CD4-positive, alpha-beta T cell treated with Interleukin-2 at 100 ng/mL for 4 hours (primary cell): ENCODE measurements around the gene POMGNT1.

Experiments
- DNase-seq: peaks from one replicate; pipeline ENCODE4 v3.0.0-alpha.2; 2020; ENCODE audit warnings: low spot score

The POMGNT1 gene

DNA sequence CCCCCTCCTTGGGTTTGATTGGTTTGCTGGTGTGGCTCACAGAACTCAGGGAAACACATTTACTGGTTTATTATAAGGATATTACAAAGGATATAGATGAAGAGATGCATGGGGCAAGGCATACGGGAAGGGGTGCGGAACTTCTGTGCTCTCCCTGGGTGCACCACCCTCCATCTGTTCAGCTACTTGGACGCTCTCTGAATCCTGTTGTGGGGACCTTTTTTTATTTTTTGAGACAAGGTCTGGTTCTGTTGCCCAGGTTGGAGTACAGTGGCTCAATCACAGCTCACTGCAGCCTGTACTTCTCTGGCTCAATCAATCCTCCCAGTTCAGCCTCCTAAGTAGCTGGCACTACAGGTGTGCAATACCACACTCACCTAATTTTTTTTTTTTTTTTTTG is 12.3 kb upstream of the POMGNT1 start:
- no peak for DNase-seq

DNA sequence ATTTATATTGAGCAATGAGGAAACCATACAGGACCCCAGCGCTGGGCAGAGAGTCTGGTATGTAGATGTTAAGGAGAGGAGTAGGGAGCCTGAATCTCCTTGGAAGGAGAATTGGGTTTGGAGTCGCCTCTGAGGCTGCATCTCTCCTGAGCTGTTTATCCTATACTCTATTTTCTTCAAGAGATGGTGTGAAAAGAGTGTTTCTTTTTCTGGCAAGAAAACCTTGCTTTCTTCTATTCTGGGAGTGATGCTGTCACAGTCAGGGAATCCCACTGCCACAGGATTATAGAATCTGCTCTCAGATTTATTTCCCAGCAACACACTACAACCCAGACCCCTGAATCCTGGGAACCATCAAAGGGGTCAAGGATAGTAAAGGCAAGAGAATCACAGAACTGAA is 8.2 kb upstream of the POMGNT1 start:
- no peak for DNase-seq

DNA sequence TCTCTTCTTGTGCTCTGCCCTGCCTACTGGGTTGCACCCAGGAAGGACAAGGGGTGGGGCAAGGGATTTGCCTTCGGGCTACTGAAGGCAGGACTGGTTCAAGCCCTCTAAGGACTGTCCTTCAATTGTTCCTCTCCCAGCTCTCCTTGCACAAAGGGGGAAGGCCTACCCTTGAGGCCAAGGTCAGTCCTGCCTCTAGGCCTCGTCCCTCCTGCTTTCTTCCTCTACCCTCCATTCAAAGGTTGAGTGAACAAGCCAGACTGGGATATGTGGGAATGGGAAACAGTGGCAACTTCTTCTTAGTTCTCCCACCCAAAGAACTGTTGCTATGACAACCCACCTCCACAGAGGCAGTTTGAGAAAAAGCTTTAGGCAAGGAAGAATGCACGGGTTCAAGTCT is 7.6 kb upstream of the POMGNT1 start:
- DNase-seq, result no peak

DNA sequence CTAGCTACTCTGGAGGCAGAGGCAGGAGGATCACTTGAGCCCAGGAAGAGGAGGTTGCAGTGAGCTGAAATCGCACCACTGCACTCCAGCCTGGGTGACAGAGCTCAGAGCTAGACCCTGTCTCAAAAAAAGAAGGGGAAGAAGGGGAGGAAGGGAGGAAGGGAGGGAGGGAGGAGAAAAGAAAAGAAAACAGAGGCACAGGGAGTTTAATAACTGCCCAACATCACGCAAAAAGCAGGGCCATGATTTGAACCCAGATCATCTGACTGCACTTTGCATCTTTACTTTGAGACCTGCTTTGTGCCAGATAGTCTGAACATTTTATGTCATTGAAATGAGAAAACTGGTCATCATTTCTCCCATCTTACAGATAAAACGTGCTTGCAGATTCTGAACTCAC is 6.9 kb upstream of the POMGNT1 start:
- DNase-seq, result no peak

DNA sequence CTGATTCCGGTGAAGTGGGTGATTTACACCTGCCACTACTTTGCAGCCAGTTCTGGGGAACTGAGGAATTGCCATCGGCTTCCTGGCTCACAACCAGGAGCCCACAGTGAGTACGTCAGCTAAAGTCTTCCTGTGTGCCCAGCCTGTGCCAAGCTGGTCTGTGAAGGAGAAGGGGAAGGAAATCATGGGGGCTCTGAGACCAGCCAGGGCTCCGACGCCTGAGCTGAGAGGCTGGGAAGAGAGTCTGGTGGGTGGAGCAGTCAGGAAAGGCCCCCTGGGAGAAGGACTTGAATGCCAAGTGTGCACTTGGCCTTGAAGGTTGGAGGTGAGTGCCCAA is 6.1 kb upstream of the POMGNT1 start:
- no peak for DNase-seq

DNA sequence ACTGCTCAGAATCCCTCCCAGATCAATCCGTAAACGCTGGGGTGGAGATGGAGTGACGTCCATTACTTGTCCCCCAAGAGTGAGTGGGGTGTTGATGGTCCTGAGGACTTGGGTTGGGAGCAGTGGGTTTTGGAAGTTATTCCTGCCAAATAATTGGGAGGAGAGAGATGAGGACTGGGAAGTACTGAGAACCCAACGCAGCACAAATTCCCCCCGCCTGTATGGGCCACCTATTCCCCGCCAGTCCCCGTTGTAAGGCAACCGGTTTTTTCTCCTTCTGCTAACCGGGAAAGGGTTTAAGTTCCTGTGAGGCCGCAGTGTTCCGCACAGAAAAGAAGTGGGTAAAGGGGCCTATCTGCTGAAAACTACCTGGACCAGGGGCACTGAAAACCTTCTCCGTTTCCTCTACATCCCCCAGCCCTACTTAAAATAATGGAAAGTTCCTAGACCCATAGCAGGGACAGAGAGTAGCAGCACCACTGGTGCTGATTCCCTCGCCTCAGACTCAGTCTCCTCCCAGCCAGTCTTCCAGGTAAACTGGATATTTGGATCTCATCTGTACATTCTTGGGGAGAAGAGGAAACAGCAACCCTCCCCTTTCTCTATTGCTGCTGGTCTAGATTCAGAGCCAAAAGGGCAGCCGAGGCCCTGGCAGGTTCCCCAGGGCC is 5.6 kb upstream of the POMGNT1 start:
- DNase-seq, result no peak

DNA sequence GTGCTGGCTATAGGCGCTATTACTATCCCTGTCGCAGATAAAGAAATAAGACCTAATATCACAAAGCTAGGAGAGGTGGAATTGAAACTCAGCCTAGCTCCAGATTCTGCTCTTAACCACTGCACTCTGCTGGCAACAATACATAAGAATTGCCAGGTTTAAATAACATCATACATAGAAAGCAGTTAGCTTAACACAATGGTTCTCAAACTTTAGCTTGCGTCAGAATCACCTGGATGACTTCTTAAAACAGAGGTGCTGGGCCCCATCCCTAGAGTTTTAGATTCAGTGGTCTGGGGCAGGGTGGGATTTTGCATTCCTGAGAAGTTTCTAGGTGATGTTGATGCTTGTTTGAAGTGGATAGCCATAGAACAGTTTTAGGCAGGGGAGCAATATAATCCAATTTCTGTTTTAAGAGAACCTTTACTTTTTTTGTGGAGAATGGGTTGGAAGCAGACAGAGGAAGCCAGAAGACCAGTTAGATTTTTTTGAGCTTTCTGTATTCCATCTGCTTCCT is 1.1 kb upstream of the POMGNT1 start:
- no peak for DNase-seq

DNA sequence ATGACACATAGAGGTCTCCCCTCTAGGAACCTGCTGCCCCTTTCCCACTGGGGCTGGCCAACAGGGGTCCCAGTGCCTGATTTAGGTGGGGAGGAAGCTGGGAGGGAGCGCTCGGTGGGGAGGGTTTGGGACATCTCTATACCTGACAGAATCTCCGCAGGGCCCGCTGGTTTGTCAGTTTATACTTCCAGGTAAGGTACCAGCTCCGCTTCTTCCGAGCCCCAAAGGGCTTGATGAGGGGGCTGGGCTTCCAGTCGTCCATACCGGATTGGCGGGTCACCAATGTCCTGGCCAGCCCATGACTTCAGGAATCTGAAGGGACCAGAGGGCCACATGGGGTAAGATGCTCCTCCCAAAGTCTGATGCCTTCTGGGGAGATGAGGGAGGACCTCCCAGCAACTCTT is 672 bp downstream of the POMGNT1 start:
- no peak for DNase-seq

DNA sequence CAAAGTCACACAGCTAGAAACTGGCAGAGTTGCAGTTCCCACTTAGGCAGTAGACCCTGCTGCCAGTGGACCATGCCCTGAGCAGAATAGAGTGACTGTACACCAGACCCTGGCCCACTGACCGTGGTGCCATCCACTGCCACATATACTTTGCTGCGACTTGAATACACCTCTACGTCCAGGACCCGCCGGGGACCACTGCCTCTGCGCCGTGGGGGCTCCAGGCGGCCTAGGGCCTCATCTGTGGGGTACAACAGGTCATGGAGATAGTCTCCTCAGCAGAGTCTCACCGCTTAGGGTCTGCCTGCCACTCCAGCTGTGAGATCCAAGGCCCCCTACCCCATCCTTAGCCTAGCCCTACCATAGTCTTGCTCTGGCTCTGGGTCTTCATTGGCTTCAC is 1.6 kb downstream of the POMGNT1 start:
- no peak for DNase-seq

DNA sequence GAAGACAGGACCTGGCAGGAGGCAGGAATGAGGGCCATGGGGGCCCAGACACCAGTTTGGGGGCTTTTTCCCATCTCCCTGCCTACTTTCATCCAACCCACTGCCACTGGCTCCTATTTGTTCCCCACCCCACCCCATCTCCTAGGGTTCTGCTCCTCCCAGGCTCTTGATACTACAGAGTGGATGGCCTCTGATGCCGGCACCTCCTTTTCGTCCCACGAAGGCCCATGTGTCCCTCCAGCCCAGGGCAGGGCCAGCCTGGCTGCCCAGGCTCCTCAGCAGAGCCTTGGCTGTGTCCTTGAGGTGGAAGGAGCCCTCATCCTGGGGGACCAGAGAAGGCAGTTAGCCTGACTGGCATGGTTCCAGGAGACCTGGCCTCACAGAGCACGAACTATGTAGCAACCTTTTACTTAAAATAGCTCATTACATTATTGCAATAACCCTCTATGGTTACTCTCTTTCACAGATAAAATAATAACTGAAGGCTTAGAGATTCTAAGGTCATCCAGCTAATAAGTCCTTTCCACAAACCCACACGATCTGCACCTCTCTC is 3.5 kb downstream of the POMGNT1 start:
- no peak for DNase-seq

DNA sequence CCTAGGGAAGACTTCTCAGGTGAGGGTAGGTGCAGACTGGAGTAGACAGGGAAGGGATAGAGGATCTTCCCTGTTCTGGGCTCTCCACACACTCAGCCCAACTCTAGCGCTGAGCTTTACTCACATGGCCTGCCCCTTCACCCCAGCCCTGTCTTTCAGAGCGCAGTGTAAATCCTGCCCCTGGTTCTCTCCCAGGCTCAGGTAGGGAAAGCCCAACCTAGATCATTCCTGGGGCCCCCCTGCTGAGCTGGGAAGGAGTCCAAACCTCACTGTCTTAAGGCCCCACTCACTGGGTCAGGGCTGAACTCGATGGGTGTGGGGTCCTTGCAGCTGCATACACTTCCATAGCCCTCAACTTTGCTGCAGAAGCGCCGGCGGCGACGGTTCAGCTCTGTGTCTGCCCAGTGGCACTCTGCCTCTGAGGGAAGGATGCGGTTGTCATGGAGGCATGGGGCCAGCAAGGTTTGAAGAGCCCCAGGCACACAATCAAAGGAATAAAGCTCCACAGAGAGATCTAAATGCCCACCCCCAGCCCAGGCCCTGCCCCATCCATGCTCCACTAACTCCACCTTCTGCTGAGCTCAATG is 4.2 kb downstream of the POMGNT1 start:
- DNase-seq, result no peak

DNA sequence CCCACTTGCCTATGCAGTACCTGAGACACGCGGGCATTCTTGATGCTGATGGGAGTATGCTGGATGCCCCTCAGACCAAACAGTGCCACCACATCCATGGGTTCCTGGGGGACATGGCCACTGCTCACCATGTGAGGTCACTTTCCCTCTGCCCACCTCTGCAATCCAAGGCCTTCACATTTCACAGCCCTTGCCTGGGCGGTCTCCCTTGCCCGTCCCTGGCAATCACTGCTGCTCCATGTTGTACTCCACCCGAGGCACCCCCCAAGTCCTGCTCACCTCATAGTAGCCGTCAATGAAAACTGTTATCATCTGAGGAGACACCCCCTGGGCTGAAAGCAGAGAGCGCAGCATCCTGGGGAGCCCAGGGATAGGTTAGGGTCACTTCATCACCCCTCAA is 4.9 kb downstream of the POMGNT1 start:
- DNase-seq, result no peak

DNA sequence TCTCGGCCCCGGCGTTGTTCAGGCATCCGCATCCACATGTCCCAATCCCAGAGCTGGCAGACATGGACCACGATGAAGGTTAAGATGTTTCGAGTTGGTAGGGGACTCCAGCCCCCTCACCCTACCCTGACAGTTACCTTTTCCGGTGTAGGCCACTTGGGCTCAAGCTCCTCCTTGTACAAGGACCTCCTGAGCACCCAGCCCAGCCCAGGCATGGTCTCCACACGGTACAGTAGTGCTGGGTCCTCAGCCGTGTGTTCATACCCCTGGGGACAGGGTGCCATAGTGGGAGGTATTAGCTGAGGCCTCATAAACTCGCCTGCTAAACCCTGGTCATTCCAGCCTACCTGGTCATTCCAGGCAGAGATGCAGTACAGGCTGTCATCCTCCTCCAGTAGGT is 6.1 kb downstream of the POMGNT1 start:
- DNase-seq, result no peak

DNA sequence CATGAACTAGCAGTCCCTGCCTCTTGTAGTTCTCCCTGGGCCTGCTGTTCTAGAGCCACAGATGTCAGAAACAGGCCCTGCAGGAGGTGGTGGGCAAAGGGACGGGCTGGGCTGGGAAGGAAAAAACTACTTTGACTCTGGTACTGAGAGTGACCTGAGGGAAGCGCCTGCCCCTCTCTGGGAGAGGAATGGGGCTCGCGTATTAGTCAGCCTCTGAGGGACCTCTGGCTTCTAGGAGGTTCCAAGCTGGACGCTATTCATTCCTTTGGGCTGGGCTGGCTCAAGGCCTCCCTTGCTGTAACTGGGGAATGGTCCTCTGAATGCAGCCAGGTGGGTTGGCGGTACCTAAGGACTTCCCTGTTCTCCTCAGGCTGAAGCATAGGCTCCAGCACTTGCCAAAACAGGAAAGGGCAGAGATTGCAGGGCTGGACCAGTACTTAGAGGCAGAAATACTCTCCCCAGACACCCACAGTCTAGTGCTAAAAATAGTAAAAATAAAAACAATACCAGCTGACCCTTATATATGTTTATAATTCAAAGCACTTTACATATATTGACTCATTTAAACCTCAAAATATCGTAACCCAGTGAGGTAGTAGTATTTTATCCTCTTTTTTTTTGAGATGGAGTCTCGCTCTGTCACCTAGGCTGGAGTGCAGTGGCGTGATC is 7.1 kb downstream of the POMGNT1 start:
- no peak for DNase-seq

DNA sequence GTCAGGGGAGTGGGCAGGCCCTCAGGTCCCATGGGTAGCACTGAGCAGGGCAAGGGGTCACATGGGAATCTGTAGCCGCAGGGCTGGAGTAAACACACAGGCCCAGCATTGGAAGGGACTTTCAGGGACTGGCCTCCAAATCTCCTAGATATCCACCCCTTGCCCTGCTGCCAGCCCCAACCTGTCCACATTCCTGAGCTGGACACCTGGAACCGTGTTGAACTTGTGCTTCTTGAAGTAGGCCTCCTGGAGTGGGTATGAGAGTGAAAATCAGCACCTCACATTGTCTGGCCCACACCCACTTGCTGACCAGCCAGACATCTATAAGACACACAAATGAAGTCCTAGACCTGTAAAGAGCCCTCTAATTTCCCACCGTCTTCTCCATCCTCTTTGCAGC is 7.7 kb downstream of the POMGNT1 start:
- DNase-seq, result no peak

DNA sequence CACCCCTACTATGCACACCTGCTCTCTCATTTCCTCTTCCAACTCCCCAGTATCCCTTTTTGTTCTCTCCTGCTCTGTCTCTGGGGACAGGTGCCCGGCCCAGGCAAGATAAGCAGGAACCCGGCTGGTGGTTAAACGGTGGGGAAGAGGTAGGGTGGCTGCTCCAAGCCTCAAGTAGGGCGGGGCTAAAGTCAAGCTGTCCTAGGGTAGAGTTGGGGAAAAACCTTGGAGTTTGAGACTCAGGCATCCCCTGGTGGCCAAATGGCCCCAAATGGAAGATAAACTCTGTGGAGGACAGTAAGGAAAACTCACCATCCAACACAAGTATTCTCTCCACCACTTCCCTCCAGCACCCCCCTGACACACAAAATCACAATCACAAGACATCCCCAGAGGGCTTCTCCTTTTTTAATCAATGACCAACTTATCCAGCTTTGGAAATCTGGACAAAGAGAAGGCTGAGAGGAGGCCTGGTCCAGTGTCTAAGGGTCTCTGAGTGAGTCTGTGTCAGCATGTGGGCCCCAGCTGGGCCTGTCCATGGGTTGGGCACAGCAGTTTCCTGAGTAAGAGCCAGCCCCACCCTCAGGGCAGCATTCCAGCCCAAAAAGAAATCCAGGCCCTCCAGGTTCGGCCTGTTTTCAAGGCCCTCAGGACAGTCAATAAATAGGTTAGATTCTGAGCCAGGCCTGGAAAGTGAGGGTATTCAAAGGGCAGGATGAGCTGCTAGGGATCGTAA is 9.8 kb downstream of the POMGNT1 start:
- no peak for DNase-seq

DNA sequence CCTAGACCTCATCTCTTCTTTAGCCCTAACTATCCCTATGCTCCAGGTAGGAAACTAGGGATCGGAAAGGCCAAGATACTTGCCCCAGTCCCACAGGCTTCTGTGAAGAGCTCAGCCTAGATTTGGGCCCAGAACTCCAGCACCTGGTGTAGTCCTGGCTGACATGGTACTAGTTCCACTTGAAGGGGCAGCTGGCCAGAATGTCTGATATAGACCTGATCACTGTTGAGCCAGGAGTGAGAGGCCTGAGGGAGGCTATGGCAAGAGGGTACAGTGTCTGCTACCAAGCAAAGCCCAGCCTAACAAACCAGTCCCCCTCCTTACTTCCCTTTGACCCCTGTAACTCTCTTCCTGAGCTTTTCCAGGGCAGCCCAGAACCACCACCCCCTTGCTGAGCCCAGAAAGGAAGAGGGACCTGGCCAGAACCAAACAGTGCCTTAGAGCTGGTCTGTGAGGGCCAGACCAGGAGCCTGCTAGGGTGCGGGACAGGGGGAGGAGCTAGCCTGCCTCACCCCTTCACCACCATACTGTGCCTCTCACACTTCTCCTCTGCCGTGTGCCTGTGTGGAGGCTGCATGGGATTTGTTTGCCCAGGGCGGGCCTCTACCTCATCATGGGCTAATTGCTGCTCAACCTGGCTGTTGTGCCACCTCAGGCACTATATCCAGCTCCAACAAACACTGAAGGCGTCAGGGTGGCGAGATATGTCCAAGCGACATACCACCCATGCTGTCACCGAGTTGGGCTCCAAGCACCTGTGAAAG is 10.9 kb downstream of the POMGNT1 start:
- no peak for DNase-seq

DNA sequence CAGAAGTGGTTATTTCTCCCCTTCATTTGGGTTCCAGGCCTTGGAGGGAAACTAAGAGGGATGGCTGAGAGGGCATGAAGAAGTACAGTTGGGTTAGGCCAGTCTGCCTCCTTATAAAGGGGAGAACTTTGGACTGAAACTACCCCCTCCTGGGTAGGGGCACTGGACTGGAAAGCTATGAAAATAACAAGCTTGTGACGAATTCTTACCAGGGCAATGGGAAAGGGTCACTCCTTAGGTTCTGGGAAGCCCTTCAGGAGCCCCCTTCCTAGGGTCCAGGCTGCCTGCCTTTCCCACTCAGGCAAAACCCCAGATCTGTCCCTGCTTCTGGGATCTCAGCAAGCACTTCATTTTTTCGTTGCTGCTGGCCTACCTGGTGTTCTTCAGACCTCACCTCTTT is 12.2 kb downstream of the POMGNT1 start:
- DNase-seq, result no peak

DNA sequence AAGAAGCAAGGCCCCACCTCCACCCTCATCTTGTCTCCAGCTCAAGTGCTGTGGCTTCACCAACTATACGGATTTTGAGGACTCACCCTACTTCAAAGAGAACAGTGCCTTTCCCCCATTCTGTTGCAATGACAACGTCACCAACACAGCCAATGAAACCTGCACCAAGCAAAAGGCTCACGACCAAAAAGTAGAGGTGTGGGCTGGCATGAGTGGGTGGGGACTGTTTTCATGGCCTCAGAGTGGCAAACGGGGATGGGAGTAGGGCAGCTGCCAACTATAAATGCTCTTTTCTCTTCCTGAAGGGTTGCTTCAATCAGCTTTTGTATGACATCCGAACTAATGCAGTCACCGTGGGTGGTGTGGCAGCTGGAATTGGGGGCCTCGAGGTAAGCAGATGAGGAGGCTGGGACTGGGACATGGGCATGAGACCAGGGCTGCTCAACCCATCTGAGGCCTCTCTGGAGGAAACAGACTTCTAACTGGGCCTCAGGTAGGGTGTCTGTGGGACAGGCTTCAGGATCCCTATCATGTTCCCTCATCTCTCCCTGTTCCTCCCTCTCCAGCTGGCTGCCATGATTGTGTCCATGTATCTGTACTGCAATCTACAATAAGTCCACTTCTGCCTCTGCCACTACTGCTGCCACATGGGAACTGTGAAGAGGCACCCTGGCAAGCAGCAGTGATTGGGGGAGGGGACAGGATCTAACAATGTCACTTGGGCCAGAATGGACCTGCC is 13.1 kb downstream of the POMGNT1 start:
- no peak for DNase-seq

DNA sequence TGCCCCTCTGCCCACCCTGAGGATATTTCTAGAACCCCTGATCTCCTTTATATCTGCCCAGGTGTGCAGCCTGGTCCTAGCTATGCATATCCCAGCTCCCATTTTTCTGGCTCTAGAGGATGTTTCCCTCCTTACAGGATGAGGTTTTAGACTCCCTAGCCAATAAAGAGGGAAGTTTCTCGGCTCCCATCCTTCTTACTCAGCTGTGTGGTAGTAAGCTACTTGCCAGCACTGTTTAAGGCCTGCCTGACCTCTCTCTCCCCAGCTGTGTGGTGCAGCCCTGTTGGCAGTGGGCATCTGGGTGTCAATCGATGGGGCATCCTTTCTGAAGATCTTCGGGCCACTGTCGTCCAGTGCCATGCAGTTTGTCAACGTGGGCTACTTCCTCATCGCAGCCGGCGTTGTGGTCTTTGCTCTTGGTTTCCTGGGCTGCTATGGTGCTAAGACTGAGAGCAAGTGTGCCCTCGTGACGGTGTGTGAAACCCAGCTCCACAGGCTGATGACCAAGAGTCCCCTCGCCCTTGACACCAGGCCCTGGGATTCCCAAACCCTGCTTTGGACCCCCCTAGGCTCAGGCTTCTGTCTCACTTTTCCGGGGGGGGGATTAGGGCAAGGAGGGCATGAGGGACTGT is 14.2 kb downstream of the POMGNT1 start:
- no peak for DNase-seq
